A549 treated with AZD2906 at 1 μM for 4 hours (cell line): Measurements from ENCODE around the gene ENTPD7. TPM values are rescaled to one million over a fixed set of nuclear protein-coding genes. Genes with fewer than 3 reads are reported as not detected.

ENCODE experiments used
- total RNA-seq: library from RNA; stranded (reverse); fragments of 200-300 nt; extraction: Qiagen RNA extraction; gene quantifications from 5 replicates; pipeline ENCODE4 v1.2.3, GENCODE V29; 2022

The ENTPD7 gene
- total RNA-seq: 7.0 to 11.7 TPM (median 8.6 TPM) in 5 replicates

GRCh38 chr10:99659031-99659867, at the start of gene ENTPD7:
ENTPD7 (plus strand) TSS chr10:99659509; CDS start chr10:99659957, 448 bp downstream.

GRCh38 chr10:99619851-99620710, 39.2 kb upstream of the ENTPD7 start, which contains the start of gene SLC25A28:
SLC25A28 (minus strand) TSS chr10:99620439; CDS start chr10:99620335, 104 bp downstream.

GRCh38 chr10:99732033-99732842, 72.9 kb downstream of the ENTPD7 start, which contains the start of the genes COX15 and CUTC:
COX15 (minus strand) TSS chr10:99732127; CDS start chr10:99732049, 78 bp downstream.
CUTC (plus strand) TSS chr10:99732234; CDS start chr10:99732349, 115 bp downstream.

Other genes starting within 250 kb of the ENTPD7 start
- 37.6 to 43.1 TPM (median 39.3 TPM) in 5 replicates for gene GOT1, start 228.9 kb upstream of the ENTPD7 start, total RNA-seq
- 0.05 to 0.09 TPM (median 0.06 TPM) in 5 replicates for gene NKX2-3, start 126.6 kb upstream of the ENTPD7 start, total RNA-seq
- 18.1 to 27.3 TPM (median 25.7 TPM) in 5 replicates for gene SLC25A28, start 39.1 kb upstream of the ENTPD7 start, total RNA-seq
- 27.2 to 30.4 TPM (median 28.8 TPM) in 5 replicates for gene COX15, start 72.6 kb downstream of the ENTPD7 start, total RNA-seq
- gene CUTC, start 72.7 kb downstream of the ENTPD7 start, total RNA-seq: 29.5 to 36.4 TPM (median 30.5 TPM) in 5 replicates
- 99.7 to 121 TPM (median 103 TPM) in 5 replicates for gene ABCC2, start 123.1 kb downstream of the ENTPD7 start, total RNA-seq